ENCODE data around the gene KCNMA1. TPM values are rescaled to one million over a fixed set of nuclear protein-coding genes. Genes with fewer than 3 reads are reported as not detected.

The KCNMA1 gene
- polyA plus RNA-seq, 1 donor: 19.6 TPM

GRCh38 chr10:77501846-77502261 lies 135.8 kb downstream of the KCNMA1 start:
- Histone ChIP-seq H3K27me3 (ENCODE audit: control insufficient read depth, insufficient read depth, low read length) (no peaks in the 10 kb centered on the region), H3K36me3 (ENCODE audit: control insufficient read depth, insufficient read depth, low read length) (no peaks in the 10 kb centered on the region), H3K4me1 (ENCODE audit: control insufficient read depth, insufficient read depth, low read length) (peaks cover 2% of the 10 kb centered on the region), H3K9me3 (ENCODE audit: control insufficient read depth, low read depth, low read length) (no peaks in the 10 kb centered on the region), H3K27ac (ENCODE audit: low read length) (no peak overlapping the region), H3K4me3 (ENCODE audit: low read length) (no peak overlapping the region)
- no CpG with 5 or more reads among the region's 4 CpGs for whole genome bisulfite sequencing (ENCODE audit: insufficient coverage, low lambda C conversion rate)
- DNase-seq: no peak

GRCh38 chr10:77501152-77501845 lies 136.3 kb downstream of the KCNMA1 start:
- Histone ChIP-seq H3K4me3 (ENCODE audit: low read length) (no peak overlapping the region), H3K4me1 (ENCODE audit: control insufficient read depth, insufficient read depth, low read length) (peaks cover 2% of the 10 kb centered on the region), H3K36me3 (ENCODE audit: control insufficient read depth, insufficient read depth, low read length) (no peaks in the 10 kb centered on the region), H3K27me3 (ENCODE audit: control insufficient read depth, insufficient read depth, low read length) (no peaks in the 10 kb centered on the region), H3K27ac (ENCODE audit: low read length) (no peak overlapping the region), H3K9me3 (ENCODE audit: control insufficient read depth, low read depth, low read length) (no peaks in the 10 kb centered on the region)
- WGBS (ENCODE audit: insufficient coverage, low lambda C conversion rate): no CpG with 5 or more reads among the region's 7 CpGs
- DNase-seq: no peak

GRCh38 chr10:77500754-77501151 lies 136.9 kb downstream of the KCNMA1 start:
- H3K4me1 ChIP-seq (ENCODE audit: control insufficient read depth, insufficient read depth, low read length): peaks cover 2% of the 10 kb centered on the region
- no peak overlapping the region for H3K4me3 ChIP-seq (ENCODE audit: low read length)
- H3K27ac ChIP-seq (ENCODE audit: low read length): no peak overlapping the region
- no CpG with 5 or more reads among the region's 4 CpGs for WGBS (ENCODE audit: insufficient coverage, low lambda C conversion rate)
- no peaks in the 10 kb centered on the region for H3K9me3 ChIP-seq (ENCODE audit: control insufficient read depth, low read depth, low read length)
- no peak for DNase-seq
- H3K27me3 ChIP-seq (ENCODE audit: control insufficient read depth, insufficient read depth, low read length): no peaks in the 10 kb centered on the region
- no peaks in the 10 kb centered on the region for H3K36me3 ChIP-seq (ENCODE audit: control insufficient read depth, insufficient read depth, low read length)

- H3K4me3 ChIP-seq (ENCODE audit: low read length): no peak overlapping the region
- peaks cover 2% of the 10 kb centered on the region for H3K4me1 ChIP-seq (ENCODE audit: control insufficient read depth, insufficient read depth, low read length)
- WGBS (ENCODE audit: insufficient coverage, low lambda C conversion rate): 29% methylated on average over 1 of the region's 2 CpGs
- no peaks in the 10 kb centered on the region for H3K36me3 ChIP-seq (ENCODE audit: control insufficient read depth, insufficient read depth, low read length)
- no peaks in the 10 kb centered on the region for H3K9me3 ChIP-seq (ENCODE audit: control insufficient read depth, low read depth, low read length)
- H3K27me3 ChIP-seq (ENCODE audit: control insufficient read depth, insufficient read depth, low read length): no peaks in the 10 kb centered on the region
- no peak overlapping the region for H3K27ac ChIP-seq (ENCODE audit: low read length)
- DNase-seq: no peak
Observed at GRCh38 chr10:77498829-77499228, 138.8 kb downstream of the KCNMA1 start.

- H3K36me3 ChIP-seq (ENCODE audit: control insufficient read depth, insufficient read depth, low read length): no peaks in the 10 kb centered on the region
- no peak overlapping the region for H3K4me3 ChIP-seq (ENCODE audit: low read length)
- DNase-seq: no peak
- H3K27ac ChIP-seq (ENCODE audit: low read length): no peak overlapping the region
- H3K4me1 ChIP-seq (ENCODE audit: control insufficient read depth, insufficient read depth, low read length): peaks cover 2% of the 10 kb centered on the region
- H3K27me3 ChIP-seq (ENCODE audit: control insufficient read depth, insufficient read depth, low read length): no peaks in the 10 kb centered on the region
- H3K9me3 ChIP-seq (ENCODE audit: control insufficient read depth, low read depth, low read length): no peaks in the 10 kb centered on the region
- no CpG with 5 or more reads among the region's 1 CpG for WGBS (ENCODE audit: insufficient coverage, low lambda C conversion rate)
Observed at GRCh38 chr10:77498210-77498609, 139.4 kb downstream of the KCNMA1 start.

GRCh38 chr10:77497748-77498147 lies 139.9 kb downstream of the KCNMA1 start:
- no peak overlapping the region for H3K27ac ChIP-seq (ENCODE audit: low read length)
- H3K4me3 ChIP-seq (ENCODE audit: low read length): no peak overlapping the region
- no peaks in the 10 kb centered on the region for H3K9me3 ChIP-seq (ENCODE audit: control insufficient read depth, low read depth, low read length)
- H3K27me3 ChIP-seq (ENCODE audit: control insufficient read depth, insufficient read depth, low read length): no peaks in the 10 kb centered on the region
- peaks cover 2% of the 10 kb centered on the region for H3K4me1 ChIP-seq (ENCODE audit: control insufficient read depth, insufficient read depth, low read length)
- no peak for DNase-seq
- H3K36me3 ChIP-seq (ENCODE audit: control insufficient read depth, insufficient read depth, low read length): no peaks in the 10 kb centered on the region

GRCh38 chr10:77496941-77497420 lies 140.6 kb downstream of the KCNMA1 start:
- H3K9me3 ChIP-seq (ENCODE audit: control insufficient read depth, low read depth, low read length): no peaks in the 10 kb centered on the region
- H3K27me3 ChIP-seq (ENCODE audit: control insufficient read depth, insufficient read depth, low read length): no peaks in the 10 kb centered on the region
- H3K36me3 ChIP-seq (ENCODE audit: control insufficient read depth, insufficient read depth, low read length): no peaks in the 10 kb centered on the region
- no CpG with 5 or more reads among the region's 3 CpGs for WGBS (ENCODE audit: insufficient coverage, low lambda C conversion rate)
- peaks cover 7% of the 10 kb centered on the region for H3K4me1 ChIP-seq (ENCODE audit: control insufficient read depth, insufficient read depth, low read length)
- DNase-seq: no peak
- H3K27ac ChIP-seq (ENCODE audit: low read length): no peak overlapping the region
- no peak overlapping the region for H3K4me3 ChIP-seq (ENCODE audit: low read length)

- Histone ChIP-seq H3K27ac (ENCODE audit: low read length) (no peak overlapping the region), H3K36me3 (ENCODE audit: control insufficient read depth, insufficient read depth, low read length) (no peaks in the 10 kb centered on the region), H3K4me1 (ENCODE audit: control insufficient read depth, insufficient read depth, low read length) (peaks cover 8% of the 10 kb centered on the region), H3K4me3 (ENCODE audit: low read length) (no peak overlapping the region), H3K9me3 (ENCODE audit: control insufficient read depth, low read depth, low read length) (no peaks in the 10 kb centered on the region), H3K27me3 (ENCODE audit: control insufficient read depth, insufficient read depth, low read length) (no peaks in the 10 kb centered on the region)
- DNase-seq: no peak
- WGBS (ENCODE audit: insufficient coverage, low lambda C conversion rate): 60% methylated on average over 1 of the region's 12 CpGs
Observed at GRCh38 chr10:77494756-77495541, 142.7 kb downstream of the KCNMA1 start.

- no peak for DNase-seq
- no CpG with 5 or more reads among the region's 6 CpGs for WGBS (ENCODE audit: insufficient coverage, low lambda C conversion rate)
- no peak overlapping the region for H3K27ac ChIP-seq (ENCODE audit: low read length)
- no peaks in the 10 kb centered on the region for H3K27me3 ChIP-seq (ENCODE audit: control insufficient read depth, insufficient read depth, low read length)
- peaks cover 10% of the 10 kb centered on the region for H3K4me1 ChIP-seq (ENCODE audit: control insufficient read depth, insufficient read depth, low read length)
- H3K4me3 ChIP-seq (ENCODE audit: low read length): no peak overlapping the region
- H3K36me3 ChIP-seq (ENCODE audit: control insufficient read depth, insufficient read depth, low read length): no peaks in the 10 kb centered on the region
- H3K9me3 ChIP-seq (ENCODE audit: control insufficient read depth, low read depth, low read length): no peaks in the 10 kb centered on the region
Observed at GRCh38 chr10:77494327-77494726, 143.3 kb downstream of the KCNMA1 start.

- peaks cover 10% of the 10 kb centered on the region for H3K4me1 ChIP-seq (ENCODE audit: control insufficient read depth, insufficient read depth, low read length)
- no peak overlapping the region for H3K27ac ChIP-seq (ENCODE audit: low read length)
- 100% methylated on average over 1 of the region's 8 CpGs for WGBS (ENCODE audit: insufficient coverage, low lambda C conversion rate)
- H3K4me3 ChIP-seq (ENCODE audit: low read length): no peak overlapping the region
- no peaks in the 10 kb centered on the region for H3K27me3 ChIP-seq (ENCODE audit: control insufficient read depth, insufficient read depth, low read length)
- no peaks in the 10 kb centered on the region for H3K9me3 ChIP-seq (ENCODE audit: control insufficient read depth, low read depth, low read length)
- no peak for DNase-seq
- no peaks in the 10 kb centered on the region for H3K36me3 ChIP-seq (ENCODE audit: control insufficient read depth, insufficient read depth, low read length)
Observed at GRCh38 chr10:77493851-77494261, 143.8 kb downstream of the KCNMA1 start.
